ENCODE data around the gene SEC61B. TPM values are rescaled to one million over a fixed set of nuclear protein-coding genes. Genes with fewer than 3 reads are reported as not detected.

The SEC61B gene
- total RNA-seq, 1 experiment from 2014 or later = 101 TPM

DNA sequence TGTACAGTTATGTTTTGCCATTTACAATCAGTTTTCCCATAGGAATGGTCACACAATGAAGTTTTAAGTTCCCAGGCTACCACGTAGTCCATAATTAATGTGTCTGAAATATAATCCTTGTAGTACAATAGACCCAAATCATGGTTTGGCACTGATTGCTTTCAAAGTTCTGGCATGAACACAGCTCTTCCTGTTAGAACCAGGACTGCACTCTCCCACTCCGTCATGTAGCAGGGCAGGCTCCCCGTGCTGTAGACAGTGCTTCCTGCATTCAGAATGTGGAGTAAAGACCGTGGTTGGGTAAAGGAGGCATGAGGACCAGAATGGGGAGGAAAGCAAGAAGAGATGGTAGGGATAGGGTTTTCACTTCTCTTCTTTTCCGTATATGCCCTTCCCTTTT is 4.0 kb downstream of the SEC61B start:
- Mint-ChIP-seq H3K27ac (ENCODE audit: unreplicated experiment) (no peak overlapping the region), H3K9me3 (ENCODE audit: low read depth, unreplicated experiment) (no peaks in the 10 kb centered on the region), H3K4me1 (ENCODE audit: low read depth, unreplicated experiment) (peaks cover 15% of the 10 kb centered on the region), H3K36me3 (ENCODE audit: insufficient read depth, unreplicated experiment) (peaks cover 44% of the 10 kb centered on the region), H3K27me3 (ENCODE audit: unreplicated experiment) (no peaks in the 10 kb centered on the region), H3K4me3 (ENCODE audit: low read depth, unreplicated experiment) (no peak overlapping the region)
- no peak for DNase-seq
- TF ChIP-seq, protein P1, sequence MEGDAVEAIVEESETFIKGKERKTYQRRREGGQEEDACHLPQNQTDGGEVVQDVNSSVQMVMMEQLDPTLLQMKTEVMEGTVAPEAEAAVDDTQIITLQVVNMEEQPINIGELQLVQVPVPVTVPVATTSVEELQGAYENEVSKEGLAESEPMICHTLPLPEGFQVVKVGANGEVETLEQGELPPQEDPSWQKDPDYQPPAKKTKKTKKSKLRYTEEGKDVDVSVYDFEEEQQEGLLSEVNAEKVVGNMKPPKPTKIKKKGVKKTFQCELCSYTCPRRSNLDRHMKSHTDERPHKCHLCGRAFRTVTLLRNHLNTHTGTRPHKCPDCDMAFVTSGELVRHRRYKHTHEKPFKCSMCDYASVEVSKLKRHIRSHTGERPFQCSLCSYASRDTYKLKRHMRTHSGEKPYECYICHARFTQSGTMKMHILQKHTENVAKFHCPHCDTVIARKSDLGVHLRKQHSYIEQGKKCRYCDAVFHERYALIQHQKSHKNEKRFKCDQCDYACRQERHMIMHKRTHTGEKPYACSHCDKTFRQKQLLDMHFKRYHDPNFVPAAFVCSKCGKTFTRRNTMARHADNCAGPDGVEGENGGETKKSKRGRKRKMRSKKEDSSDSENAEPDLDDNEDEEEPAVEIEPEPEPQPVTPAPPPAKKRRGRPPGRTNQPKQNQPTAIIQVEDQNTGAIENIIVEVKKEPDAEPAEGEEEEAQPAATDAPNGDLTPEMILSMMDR (IDR thresholded peaks at IDR 0.05; ENCODE audit: unreplicated experiment) = no peak
- BruUV-seq (replicated peaks) = no TSS peak
- intact Hi-C loops (cut with micrococcal nuclease; ENCODE audit: unreplicated experiment) = no loop called here
- CTCF ChIA-PET = no interaction called here

DNA sequence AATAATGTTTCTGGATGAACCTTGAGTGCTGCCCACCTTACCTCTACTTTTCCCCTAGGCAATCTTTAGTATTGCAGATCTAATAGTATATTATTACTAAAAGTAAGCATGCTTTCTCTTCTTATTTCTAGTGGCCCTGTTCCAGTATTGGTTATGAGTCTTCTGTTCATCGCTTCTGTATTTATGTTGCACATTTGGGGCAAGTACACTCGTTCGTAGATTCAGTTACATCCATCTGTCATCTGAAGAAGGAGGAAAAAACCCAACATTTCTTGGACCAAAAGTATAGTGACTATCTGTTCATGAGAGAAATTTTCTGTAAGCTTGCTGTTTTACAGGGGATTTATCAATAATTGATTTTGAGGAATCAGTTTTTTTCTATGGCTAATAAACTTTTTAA is 8.1 kb downstream of the SEC61B start:
- no peak overlapping the region for H3K27ac Mint-ChIP-seq (ENCODE audit: unreplicated experiment)
- peaks cover 19% of the 10 kb centered on the region for H3K36me3 Mint-ChIP-seq (ENCODE audit: insufficient read depth, unreplicated experiment)
- no TSS peak for BruUV-seq (replicated peaks)
- H3K4me3 Mint-ChIP-seq (ENCODE audit: low read depth, unreplicated experiment) = no peak overlapping the region
- no peaks in the 10 kb centered on the region for H3K27me3 Mint-ChIP-seq (ENCODE audit: unreplicated experiment)
- intact Hi-C loops (cut with micrococcal nuclease; ENCODE audit: unreplicated experiment) = no loop called here
- no peaks in the 10 kb centered on the region for H3K4me1 Mint-ChIP-seq (ENCODE audit: low read depth, unreplicated experiment)
- CTCF ChIA-PET = no interaction called here
- TF ChIP-seq, protein P1 (IDR thresholded peaks at IDR 0.05; ENCODE audit: unreplicated experiment) = no peak
- H3K9me3 Mint-ChIP-seq (ENCODE audit: low read depth, unreplicated experiment) = no peaks in the 10 kb centered on the region
- no peak for DNase-seq

DNA sequence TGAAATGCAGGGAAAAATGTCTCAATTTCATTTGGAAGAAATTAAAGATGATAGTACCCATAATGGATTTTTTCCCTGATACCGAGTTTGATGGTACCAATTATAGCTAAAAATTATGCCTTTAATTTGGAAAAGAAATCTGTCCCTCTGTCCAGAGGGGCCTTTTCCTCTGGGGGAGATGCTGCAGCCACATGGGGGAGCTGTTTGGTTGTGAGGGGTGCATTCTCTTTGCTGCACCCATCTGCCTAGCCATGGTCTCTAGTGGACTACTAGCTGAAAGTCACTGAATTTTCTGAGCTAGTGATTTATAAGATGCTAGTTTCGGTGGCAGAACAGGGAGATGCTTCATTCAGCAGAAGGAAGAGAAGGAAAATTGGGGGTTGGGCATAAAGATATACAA is 9.6 kb downstream of the SEC61B start:
- Mint-ChIP-seq H3K4me3 (ENCODE audit: low read depth, unreplicated experiment) (no peak overlapping the region), H3K9me3 (ENCODE audit: low read depth, unreplicated experiment) (no peaks in the 10 kb centered on the region), H3K4me1 (ENCODE audit: low read depth, unreplicated experiment) (no peaks in the 10 kb centered on the region), H3K36me3 (ENCODE audit: insufficient read depth, unreplicated experiment) (peaks cover 19% of the 10 kb centered on the region), H3K27ac (ENCODE audit: unreplicated experiment) (no peak overlapping the region), H3K27me3 (ENCODE audit: unreplicated experiment) (no peaks in the 10 kb centered on the region)
- BruUV-seq (replicated peaks) = no TSS peak
- CTCF ChIA-PET = interaction anchor here (1.3 kb wide), 1 partner anchor 10 kb away, joined by 5 read pairs; the partner anchor contains the start of genes ALG2 and SEC61B
- DNase-seq = peak; percentile 16
- intact Hi-C loops (cut with micrococcal nuclease; ENCODE audit: unreplicated experiment) = no loop called here
- TF ChIP-seq, protein P1 (IDR thresholded peaks at IDR 0.05; ENCODE audit: unreplicated experiment) = peak; percentile 24

DNA sequence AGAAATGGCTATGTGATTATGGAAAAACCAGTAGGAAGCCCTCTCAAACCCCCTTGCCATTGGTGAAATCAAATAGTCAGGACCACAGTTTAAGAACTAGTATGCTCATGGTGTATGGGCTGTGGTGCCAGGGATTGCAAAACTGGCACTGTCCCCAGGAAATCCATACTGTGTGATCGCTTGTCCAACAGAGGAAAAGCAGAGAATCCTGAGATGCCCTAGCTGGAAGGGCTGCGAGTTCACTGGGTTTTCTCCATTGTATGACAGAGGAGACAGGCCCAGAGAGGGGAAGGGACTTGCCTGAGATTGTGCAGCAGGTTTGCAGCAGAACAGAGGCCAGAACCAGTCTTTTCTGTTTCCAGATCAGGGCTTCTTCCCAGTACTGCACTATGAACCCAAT is 12.5 kb downstream of the SEC61B start:
- no peak overlapping the region for H3K4me3 Mint-ChIP-seq (ENCODE audit: low read depth, unreplicated experiment)
- CTCF ChIA-PET = no interaction called here
- BruUV-seq (replicated peaks) = no TSS peak
- H3K27ac Mint-ChIP-seq (ENCODE audit: unreplicated experiment) = no peak overlapping the region
- no peaks in the 10 kb centered on the region for H3K9me3 Mint-ChIP-seq (ENCODE audit: low read depth, unreplicated experiment)
- TF ChIP-seq, protein P1 (IDR thresholded peaks at IDR 0.05; ENCODE audit: unreplicated experiment) = no peak
- DNase-seq = no peak
- no peaks in the 10 kb centered on the region for H3K27me3 Mint-ChIP-seq (ENCODE audit: unreplicated experiment)
- no peaks in the 10 kb centered on the region for H3K4me1 Mint-ChIP-seq (ENCODE audit: low read depth, unreplicated experiment)
- H3K36me3 Mint-ChIP-seq (ENCODE audit: insufficient read depth, unreplicated experiment) = peaks cover 12% of the 10 kb centered on the region
- intact Hi-C loops (cut with micrococcal nuclease; ENCODE audit: unreplicated experiment) = no loop called here

Measured in Calu3 (cell line).